Measurements from ENCODE around the gene PRKCZ. TPM values are rescaled to one million over a fixed set of nuclear protein-coding genes. Genes with fewer than 3 reads are reported as not detected.

The PRKCZ gene
- total RNA-seq, 1 donor from 2014 or later, result 41.6 TPM

DNA sequence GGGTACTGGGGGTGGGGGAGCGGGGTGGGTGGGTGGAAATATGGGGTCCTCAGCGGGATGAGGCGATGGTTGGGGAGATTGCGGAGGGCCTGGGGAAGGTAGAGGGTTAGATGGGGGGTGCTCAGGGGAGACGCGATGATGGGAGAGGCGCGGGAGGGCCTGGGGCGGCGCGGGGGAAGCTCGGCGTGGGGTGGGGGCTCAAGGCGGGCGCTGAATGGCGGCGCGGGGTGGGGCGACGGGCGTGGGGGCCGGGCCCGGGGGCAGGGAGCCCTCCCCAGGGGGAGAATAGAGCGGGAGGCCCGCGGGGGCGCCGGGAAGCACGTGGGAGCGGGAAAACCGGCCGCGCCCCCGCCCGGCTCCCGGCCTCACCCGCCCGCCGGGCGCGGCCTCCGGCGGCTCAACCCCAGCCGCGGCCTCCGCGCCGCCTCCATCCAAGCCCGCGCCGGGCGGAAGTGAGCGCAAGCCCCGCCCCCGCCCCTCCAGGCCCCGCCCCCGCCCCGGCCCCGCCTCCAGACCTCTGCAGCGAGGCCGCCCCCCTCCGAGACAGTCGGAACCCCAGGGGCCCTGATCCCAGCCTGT lies 144.2 kb downstream of the PRKCZ start, which contains the start of gene FAAP20:
TSS of gene FAAP20 (minus strand) at position 454 of the 579 bp plus-strand sequence. CDS start at position 431, 23 bp downstream.
- no peak for DNase-seq (ENCODE audit: low spot score)

DNA sequence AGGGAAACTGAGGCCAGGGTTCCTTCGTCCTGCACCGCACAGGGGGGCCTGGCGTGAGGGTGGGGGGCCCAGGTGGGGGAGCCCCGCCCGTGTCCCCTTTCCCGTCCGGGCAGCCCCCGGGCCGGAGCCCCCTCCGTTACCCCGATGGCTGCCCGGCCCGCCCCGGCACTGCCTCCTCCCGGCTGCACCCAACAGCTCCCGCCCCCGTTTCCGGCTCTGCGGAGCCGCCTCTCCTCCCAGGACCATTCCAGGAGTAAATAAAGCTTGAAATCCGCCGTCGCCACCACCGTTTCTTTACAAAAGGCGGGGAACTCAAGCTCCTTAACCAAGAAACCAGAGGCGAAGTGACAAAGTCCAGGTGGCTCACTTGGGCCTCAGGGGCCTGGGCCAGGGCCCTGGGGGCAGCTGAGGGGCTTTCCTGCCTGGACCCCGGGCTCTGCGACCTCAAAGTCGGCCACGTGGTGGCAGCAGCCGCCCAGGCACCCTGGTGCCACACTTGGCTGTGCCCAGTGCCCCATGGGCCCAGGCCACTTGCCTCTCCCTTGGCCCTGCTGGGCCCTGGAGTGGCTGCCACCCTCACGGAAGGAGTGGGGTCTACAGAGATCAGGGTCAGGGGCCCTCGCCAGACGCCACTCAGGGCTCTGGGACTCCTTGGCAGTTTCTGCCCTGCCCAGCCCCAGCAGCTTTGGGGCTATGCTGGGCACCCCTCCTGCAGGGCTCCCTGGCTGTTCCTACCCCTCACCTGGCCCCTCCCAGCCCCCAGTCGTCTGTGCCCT lies 144.9 kb downstream of the PRKCZ start:
- DNase-seq (ENCODE audit: low spot score), result peak; percentile 93

DNA sequence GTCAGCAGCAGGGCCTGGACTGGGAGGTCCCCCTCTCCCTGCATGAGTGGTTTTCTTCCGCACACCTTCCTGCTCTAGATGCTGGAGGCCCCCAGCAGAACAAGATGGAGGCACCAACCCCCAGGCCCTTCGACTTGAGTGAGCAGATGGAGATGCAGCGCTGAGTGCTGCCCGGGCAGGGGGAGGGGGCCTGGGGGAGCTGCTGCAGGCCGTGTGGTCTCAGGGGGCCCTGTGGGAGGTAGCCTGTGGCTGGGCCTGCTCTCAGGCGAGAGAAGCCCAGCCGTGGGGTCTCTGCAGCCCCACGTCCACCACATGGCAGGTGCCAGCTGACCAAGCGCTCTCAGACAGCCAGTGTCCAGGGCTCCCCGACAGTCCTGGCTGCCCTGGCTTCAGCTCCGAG lies 145.6 kb downstream of the PRKCZ start:
- DNase-seq (ENCODE audit: low spot score), result no peak

DNA sequence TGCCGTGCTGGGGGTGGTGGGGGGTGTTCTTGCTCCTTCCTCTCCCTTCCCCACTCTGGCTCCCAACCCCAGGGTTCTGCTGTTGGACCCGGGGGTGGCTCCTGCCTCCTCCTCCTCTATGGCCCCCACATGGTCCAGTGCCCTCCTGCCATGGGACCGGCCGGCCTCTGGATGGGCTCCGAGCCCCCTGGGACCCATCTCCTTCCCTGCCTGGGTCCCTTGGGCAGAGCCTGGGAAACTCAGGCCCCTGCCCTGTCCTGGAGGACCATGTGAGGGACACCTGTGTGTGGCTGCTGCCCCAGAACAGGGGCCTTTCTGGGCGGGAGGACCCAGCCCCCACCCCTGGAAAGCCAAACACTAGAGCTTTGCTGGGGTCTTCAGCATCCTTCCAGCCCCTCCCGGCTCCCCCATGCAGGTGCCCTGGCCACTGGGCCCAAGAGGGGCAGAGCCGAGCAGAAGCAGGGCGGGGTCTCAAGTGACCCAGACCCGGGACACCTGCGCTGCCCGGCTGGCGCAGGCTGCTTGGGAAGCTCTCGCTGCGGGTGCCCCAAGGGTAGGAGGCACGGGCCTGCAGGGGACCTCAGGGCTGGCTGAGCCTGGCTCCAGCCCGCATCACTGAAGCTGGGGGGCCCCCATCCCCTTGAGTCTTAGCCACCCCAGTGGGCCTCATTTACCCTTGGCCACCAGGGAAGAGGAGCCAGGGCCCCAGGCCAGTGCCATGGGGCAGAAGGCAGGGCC lies 146.9 kb downstream of the PRKCZ start:
- no peak for DNase-seq (ENCODE audit: low spot score)

DNA sequence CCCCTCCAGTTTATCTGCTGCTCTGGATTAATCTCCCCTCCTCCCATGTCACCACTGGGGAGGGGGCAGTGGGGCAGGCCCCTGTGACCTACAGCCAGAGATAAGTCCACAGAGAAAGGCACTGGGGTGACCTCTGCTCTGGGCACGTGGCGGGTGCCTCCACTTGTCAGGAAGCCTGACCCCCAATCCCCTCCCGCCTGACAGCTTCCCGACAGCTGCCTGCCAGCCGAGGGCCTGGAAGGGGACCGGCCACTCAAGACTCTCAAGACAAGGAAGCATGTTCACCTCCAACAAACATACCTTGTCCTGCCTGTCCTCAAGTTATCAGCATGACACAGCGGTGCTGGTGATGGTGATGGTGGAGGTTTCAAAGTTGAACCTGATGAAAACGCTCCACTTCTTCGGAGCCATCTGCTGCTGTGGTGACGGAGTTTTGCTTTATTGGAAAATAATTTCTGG lies 147.5 kb downstream of the PRKCZ start:
- DNase-seq (ENCODE audit: low spot score), result no peak

DNA sequence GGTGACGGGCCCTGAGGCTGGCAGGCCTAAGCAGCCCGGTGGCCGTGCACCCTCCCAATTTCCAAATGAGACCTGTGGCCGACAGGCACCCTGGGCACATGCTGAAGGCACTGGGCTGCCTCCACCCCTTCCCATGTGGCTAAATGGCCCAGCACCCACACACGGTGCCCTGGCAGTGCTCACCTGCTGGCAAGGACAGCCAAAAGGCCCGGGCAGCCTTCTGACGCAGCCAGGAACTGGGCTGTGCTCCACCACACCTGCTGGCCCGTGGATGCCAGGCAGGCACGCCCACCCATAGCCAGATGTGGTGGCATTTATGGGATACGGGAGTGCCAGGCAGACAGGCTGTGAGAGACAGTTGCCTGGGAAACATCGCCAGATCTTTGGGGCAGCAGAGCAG lies 148.4 kb downstream of the PRKCZ start:
- DNase-seq (ENCODE audit: low spot score), result no peak

DNA sequence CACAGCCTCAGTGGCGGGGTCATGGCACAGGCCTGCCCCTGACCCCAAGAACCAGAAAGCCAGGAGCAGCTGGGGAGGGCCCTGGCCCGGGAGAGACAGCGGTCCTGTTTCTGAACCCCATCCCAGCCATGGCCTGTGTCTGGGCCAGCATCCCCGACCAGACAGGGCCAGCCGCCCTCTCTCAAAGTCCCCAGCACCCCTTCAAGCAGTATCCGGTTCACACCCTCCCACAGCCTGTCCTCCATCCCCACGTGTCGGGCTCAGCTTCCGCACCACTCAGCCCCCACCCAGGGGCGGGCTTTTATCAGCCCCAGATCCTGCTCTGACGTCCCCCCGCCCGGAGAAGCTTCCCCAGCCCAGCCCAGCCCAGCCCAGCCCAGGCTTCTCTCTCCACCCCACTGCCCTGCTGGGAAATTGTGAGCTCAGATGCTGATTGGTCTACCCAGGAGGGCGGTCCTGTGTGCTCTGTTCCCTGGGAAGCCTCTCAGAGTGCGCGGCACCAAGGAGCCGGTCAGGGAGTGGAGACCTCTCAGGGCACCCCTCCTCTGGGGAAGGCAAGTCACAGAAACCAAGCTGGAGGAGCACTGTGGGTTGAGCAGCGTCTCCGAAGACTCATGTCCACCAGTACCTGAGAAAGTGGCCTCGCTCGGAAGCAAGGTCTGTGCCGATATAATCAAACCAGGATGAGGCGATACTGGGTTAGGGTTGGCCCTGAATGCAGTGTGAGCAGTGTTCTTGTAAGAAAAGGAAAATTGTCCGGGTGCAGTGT lies 149.0 kb downstream of the PRKCZ start:
- peak; percentile 94 for DNase-seq (ENCODE audit: low spot score)

DNA sequence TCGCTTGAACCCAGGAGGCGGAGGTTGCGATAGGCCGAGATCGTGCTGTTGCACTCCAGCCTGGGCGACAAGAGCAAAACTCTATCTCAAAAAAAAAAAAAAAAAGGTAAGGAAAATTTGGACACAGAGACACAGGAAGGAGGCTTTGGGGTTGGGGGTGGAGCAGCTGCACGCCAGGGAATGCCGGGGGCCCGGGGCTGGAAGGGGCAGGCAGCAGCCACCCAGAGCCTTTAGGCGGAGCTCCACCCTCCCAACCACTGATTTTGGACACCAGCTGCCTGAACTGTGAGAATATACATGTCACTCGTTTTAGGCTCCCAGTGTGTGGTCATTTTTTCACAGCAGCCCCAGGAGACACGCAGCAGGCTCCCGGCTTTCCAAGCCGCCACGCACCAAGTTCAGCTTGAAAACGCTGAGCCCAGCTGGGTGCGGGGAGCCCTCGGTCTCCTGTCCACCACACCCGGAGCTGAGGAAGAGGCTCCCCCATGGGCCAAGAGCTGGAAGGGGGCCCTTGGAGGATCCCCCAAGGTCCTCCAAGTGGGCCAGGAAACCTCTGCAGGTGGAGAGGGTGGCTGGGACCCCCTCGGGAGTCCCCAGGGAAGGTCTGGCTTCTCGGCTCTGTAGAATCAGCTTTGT lies 150.2 kb downstream of the PRKCZ start:
- DNase-seq (ENCODE audit: low spot score), result no peak

DNA sequence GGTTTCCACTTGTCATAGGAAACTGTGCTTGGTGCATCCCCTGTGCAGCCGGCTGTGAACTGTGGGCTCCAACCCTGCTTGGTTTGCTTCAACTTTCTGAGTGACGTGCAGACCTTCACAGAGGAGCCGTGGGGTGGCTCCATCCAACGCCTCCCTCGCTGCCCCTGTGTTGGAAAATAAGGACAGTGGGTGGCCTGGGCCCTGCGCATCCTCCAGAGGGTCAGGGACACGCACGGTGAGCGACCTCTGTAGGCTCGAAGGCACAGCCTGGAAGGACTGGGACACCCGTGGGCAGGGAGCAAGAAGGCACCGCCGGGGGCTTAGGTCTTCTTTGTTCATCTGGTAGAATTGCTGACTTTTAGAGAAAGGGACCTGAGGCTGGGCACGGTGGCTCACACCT lies 150.9 kb downstream of the PRKCZ start:
- no peak for DNase-seq (ENCODE audit: low spot score)

DNA sequence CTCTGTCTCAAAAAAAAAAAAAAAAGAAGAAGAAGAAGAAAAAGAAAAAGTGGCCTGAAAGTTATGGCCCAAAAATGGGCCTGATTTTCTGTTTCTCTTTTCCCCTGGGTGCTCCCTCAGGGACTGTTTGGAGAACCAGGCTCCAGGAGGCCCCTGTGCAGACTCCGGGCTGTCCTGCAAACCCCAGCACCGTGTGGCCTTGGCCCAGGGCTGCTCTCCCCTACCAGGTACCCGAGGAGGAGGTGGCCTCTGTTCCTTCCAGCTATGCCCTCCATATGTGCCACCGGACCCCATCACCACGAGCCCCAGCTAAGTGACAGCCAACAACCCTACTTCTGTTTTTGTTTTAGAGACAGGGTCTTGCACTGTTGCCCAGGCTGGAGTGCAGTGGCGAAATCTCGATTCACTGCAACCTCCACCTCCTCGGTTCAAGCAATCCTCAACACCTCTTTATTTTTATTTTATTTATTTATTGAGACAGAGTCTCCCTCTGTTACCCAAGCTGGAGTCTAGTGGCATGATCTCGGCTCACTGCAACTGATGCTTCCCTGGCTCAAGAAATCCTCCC lies 151.9 kb downstream of the PRKCZ start:
- DNase-seq (ENCODE audit: low spot score), result no peak

DNA sequence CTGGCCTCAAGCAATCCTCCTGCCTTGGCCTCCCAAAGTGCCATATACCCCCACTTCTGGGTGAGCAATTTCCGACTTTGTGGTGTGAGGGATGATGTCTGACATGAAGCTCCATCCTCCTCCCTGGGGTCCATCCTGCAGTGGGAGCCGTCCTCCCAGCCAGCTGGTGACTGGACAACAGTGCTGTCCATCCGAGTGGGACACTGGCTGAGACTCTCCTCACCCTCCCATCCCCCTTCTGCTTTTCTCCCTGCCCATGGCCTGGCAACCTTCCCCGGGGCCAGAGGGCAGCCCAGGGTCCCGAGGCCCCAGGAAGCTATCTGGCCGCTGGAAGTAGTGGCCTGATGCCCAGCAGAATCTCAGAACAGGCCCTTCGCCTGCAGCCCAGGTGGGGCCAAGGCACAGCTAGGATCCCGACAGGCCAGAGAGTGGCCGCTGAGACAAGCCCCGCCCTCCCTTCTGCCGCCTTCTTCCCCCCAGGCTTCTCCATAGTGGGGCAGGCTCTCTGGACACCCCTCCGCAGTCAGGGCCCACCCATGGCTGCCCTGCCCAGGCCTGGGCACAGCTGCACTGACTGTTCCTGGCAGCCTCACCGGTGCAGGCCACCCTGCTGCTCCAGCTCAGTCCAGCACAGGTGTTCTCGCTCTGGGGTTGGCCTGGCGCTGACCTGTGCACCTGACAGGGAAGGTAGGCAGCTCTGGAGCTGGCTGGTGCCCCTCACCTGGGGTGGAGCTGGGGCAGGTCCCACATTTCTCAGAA lies 152.8 kb downstream of the PRKCZ start:
- DNase-seq (ENCODE audit: low spot score), result no peak

DNA sequence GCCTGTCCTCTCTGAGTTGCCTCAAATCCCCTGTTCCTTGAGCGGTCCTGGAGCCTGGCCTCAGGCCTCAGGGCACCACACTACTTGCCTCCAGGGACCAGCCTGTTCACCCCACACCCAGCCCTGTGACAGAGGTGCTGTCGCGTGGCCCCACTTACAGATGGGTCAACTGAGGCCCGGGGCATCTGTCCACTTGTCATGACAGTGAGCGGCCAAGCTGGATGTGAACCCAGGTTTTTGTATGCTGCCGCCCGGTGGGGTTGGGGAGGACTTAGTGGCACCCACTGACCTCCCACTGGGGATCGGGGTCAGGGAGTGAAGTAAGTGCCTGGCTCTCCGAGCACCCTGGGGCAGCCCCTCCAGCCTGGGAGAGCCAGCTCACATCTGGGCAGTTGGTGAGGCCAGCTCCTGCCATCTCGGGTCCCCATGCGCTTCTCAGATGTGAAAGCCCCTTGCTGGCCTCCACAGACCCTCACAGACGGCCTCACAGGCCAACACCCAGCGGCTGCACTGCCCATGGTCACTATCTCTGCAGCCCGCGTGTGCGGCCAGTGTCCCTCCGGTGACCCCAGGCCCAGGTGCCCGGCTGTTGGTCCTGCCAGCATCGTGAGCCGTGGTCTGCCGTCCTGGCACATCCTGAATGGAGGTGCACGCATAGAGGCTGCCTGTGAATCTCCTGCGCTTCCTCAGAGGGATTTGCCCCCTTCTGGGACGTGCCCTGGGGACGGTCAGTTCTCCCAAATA lies 153.6 kb downstream of the PRKCZ start:
- DNase-seq (ENCODE audit: low spot score), result no peak

DNA sequence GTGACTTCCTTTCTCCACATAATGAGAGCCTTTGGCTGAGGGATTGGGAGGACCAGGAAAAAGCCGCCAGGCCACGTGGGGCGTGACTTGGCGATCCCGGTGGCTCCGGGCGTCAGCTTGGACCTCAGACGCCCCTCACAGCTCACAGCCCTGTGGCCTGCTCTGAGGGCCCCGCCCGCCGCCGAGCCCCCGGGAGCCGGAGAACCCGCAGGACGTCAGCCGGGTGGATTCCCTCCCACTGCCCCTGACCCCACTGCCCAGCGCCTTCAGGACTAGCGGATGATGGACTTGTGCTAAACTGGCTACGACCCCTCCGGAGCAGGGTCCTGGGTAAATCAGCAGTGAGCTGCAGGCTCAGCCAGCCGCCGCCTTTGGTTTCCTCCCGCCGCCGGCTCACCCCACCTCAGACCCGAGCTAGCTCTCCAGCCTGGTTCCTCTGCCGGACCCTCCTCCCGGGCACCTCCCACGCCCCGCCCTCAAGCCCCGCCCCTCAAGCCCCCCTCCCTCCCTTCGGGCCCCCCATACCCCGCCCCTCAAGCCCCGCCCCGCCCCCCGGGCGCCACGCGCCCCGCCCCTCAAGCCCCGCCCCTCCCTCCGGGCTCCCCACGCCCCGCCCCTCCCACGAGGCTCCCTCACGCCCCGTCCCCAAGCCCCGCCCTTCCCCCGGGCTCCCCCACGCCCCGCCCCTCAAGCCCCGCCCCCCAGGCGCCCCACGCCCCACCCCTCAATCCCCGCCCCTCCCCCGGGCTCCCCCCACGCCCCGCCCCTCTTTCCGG lies 154.4 kb downstream of the PRKCZ start:
- DNase-seq (ENCODE audit: low spot score), result peak; percentile 89

DNA sequence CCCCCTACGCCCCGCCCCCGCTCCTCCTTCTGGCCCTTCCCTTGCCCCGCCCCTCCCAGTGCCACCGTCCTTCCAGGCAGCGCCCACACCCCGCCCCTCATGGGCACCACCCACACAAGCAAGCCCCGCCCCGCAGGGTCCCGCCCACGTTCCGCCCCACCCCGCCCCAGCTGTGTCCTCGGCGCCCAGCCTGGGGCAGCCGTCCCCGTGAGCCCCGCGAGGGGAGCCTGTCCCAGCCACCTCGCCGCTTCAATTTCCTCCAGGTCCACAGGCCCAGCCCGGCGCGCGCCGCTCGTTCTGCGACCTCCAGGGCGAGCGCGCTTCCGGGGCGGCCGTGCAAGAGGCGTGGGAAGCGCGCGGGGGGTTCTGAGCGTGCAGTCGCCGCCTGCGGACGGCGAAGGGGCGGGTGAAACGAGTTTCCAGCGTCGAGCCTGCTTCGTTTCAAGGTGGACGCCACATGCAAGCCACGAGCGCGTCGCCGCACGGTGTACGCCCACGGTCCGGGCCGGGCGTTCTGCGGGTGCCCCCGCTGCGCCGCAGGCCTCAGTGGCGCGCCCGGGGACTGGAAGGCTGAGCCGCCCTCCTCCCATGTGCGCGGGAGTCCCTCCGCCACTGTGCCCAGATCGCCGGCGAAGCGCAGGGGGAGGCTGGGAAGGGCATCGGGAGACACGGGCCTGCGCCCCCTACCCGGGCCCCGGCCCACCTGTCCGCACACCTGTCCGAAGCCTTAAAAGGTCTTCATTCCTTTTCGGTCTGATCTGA lies 155.2 kb downstream of the PRKCZ start:
- peak; percentile 98 for DNase-seq (ENCODE audit: low spot score)

DNA sequence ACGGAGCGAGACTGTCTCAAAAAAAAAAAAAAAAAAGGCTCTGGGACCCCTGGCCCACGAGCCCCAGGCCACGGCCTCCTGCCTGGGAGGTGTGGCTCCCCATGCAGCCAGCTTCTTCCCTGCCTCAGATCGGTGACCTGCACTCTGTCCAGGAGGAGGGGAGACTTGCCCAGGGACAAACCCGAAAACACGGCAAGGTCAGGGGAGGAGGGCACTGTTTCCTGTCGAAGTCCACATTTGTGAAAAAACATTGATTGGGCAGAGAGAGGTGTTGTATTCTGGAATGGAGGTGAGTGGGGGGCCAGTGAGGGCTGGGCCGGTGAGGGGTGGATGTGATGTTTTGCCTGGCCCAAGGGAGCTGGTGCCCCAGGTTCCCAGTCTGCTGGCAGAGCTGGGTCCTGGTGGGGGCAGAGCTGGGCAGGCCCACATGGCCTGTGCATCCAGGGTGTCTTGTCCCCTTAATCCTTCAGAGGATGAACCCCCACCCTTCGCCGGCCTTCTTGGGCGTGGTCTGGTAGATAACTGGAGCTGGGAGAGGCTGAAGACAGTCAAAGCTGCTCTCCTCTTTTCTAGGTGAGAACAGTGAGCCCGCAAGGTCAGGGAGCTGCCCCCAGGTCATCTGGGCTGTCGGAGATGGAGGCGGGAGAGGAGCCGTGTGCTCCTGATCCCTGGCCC lies 156.7 kb downstream of the PRKCZ start:
- DNase-seq (ENCODE audit: low spot score), result no peak

DNA sequence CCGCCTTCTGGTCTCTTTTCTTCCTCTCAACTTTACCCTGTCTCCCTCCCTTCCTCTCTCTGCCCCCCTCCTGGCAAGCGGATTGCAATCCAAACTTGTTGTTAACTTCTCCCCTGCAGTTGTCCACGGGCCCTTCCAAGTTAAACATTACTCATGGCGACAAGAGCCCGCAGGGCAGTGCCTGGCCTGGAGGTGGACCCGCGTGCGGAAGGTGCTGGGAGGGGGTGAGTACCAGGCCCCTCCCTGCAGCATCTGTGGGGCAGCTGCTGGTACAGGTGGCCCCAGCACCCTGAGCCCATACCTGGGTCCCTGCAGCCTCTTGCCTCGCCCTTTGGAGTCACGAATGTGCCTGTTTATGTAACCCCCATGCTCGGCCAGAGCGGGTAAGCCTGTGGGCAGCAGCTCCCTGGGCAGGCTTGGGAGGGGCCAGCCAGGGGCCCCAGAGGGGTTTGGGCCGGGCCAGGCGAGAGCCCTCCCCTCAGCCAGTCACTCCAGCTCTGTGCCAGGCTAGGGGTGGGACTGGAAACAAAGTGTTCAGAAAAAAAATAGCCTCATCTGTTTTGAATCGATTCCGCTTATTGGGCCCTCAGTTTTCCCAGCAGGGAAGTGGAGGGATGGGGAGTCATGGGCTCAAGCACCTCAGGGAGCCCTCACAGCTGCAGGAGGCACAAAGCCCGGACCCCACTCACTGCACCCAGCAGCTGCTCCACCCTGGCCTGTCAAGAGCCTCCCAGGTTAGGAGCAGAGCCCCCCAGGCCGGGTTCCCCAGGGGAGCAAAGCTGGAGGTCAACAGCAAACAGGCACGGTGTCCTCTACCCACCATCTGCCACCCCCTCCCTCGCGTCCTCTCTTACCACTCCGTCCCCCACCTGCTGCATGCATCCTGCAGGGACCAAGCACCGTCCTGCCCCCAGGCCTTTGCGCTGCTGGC lies 158.4 kb downstream of the PRKCZ start:
- peak; percentile 92 for DNase-seq (ENCODE audit: low spot score)
